Stimulated activated CD8-positive, alpha-beta memory T cell treated with anti-CD3 and anti-CD28 coated beads, Interleukin-7, amount 100 ng/mL, for 1 hour (primary cell): Measurements from ENCODE around the gene HPS1.
"Not testable (repeated sequence)": the region's sequence is repeated elsewhere in the genome, so short reads cannot be mapped to it uniquely, and the experiment has no call there.

ENCODE experiments used
- DNase-seq, 2 donors: peaks; one replicate each; pipeline ENCODE4 v3.0.0-alpha.2; 2020; ENCODE audit warnings: low read depth in 2 of 2

HPS1 gene

GRCh38 chr10:98390406-98390805, 56.3 kb downstream of the HPS1 start:
- no peak for DNase-seq

GRCh38 chr10:98389398-98389797, 57.3 kb downstream of the HPS1 start:
- no peak for DNase-seq

GRCh38 chr10:98388101-98388655, 58.6 kb downstream of the HPS1 start:
- no peak for DNase-seq

GRCh38 chr10:98384531-98385133, 62.1 kb downstream of the HPS1 start:
- DNase-seq, result no peak

- DNase-seq, result no peak
Observed at GRCh38 chr10:98383869-98384268, 62.9 kb downstream of the HPS1 start.

GRCh38 chr10:98383134-98383667, 63.5 kb downstream of the HPS1 start:
- not testable (repeated sequence) for DNase-seq

GRCh38 chr10:98382691-98383101, 64.0 kb downstream of the HPS1 start:
- no peak for DNase-seq

GRCh38 chr10:98380493-98381339, 66.0 kb downstream of the HPS1 start:
- no peak for DNase-seq

GRCh38 chr10:98378722-98379121, 68.0 kb downstream of the HPS1 start:
- DNase-seq, result no peak

GRCh38 chr10:98377536-98377935, 69.2 kb downstream of the HPS1 start:
- no peak for DNase-seq

- no peak for DNase-seq
Observed at GRCh38 chr10:98377001-98377400, 69.7 kb downstream of the HPS1 start.

GRCh38 chr10:98376485-98376884, 70.2 kb downstream of the HPS1 start:
- DNase-seq, result no peak

- DNase-seq, result no peak
Observed at GRCh38 chr10:98374217-98374985, 72.3 kb downstream of the HPS1 start.

- no peak for DNase-seq
Observed at GRCh38 chr10:98373260-98374040, 73.3 kb downstream of the HPS1 start.

- no peak for DNase-seq
Observed at GRCh38 chr10:98370831-98371820, 75.6 kb downstream of the HPS1 start.

GRCh38 chr10:98369801-98370200, 76.9 kb downstream of the HPS1 start:
- DNase-seq, result no peak

- no peak for DNase-seq
Observed at GRCh38 chr10:98368644-98369043, 78.1 kb downstream of the HPS1 start.

- no peak for DNase-seq
Observed at GRCh38 chr10:98367604-98368451, 78.9 kb downstream of the HPS1 start.
